ENCODE data around the gene ATP5PO.
"Not testable (repeated sequence)": the region's sequence is repeated elsewhere in the genome, so short reads cannot be mapped to it uniquely, and the experiment has no call there.

ATP5PO gene

DNA sequence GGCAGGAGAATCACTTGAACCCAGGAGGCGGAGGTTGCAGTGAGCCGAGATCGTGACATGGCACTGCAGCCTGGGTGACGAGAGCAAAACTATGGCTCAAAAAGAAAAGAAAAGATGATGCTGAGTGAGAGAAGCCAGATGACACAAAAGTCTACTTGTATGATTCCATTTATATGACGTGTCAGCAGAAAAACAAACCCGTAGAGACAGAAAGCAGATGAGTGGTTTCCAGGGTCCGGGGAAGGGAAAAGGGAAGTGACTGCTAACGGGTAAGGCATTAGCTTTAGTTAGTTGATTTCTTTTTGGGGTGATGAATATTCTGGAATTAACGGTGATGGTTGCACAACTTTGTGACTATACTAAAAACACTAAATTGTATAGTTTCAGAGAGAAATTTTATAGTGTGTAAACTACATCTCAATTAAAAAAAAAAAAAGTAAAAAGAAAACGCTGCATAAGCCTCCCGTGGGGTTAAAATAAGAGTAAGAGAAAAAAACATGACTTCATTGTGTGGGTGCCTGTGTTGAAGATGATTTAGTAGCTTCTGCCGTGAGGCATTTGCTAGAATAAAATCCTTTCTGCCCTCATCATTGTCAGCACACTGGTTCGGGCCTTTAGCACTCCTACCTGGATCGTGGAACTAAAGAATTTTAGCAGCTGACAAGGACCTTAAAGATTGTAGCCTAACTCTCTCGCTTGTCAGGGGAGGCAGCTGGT is 24.7 kb upstream of the ATP5PO start:
- DNase-seq, result no peak

DNA sequence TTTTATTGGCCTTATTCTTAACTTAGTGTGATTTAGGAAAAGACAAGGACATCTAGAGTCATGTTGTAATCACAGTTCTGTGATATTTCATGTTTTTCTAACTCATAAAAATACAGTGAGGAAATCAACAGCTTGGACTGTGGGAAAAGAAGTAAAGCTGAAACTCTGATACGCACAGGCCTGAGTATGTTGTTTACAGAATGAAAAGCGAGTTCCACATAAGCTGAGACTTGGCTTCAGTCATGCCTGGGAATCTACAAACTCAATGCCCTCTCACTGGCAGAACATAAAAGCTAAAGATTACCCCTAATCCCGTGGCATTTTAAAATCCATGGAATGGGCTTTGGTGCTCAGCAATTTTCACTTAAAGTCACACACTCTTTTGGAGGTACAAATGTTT is 23.6 kb upstream of the ATP5PO start:
- no peak for DNase-seq

DNA sequence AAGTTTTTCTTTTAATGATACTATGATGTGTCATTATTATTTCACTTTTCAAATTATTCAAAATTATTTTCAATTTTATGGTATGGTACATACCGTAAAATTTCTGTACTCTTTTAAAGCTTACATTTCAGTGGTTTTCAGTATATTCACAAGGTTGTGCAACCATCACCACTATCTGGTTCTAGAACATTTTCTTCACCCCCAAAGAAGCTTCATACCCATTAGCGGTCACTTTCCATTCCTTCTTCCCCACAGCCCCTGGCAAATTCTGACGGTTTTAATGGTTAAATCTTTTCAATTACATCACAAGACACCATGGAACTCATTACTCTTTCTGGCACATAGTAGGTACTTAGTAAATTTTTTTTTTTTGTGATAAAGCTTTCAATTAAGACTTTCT is 22.8 kb upstream of the ATP5PO start:
- DNase-seq, result no peak

DNA sequence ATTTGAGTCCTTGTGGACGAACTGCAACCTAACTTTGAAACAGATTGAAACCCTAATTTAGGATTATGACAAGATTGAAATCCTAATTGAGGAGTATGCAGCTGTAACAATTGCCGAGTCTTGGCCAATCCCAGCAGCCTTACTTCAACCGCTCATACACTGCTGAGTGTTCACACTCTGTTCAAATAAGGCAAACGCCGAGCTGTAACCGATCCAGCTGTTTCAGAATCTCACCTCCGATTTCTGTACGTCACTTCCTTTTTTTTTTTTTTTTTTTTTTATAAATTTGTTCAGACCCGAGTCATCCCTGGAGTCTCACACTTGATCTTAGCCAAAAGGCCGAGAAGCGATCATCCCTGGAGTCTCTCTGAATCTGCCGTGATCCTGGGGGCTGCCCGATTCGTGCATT is 22.3 kb upstream of the ATP5PO start:
- DNase-seq, result no peak

DNA sequence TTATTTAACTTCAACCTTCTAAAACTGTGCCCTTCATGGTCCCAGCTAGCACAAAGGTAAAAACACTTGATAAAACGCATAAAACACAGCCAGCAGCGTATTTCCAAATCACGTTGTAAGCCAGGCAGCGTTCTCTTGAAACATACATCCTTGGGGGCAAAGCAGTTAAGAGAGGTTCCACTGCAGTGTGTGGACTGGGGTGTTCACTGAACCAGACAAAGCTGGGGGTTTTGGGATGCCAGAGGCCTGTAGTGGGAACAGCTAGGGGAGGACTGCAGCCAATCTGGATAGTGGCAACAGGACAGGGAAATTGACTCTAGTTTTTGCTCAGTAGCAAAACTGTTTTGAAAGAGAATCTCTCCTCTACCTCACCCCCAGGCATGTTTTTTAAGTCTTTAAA is 21.5 kb upstream of the ATP5PO start:
- DNase-seq, result no peak

DNA sequence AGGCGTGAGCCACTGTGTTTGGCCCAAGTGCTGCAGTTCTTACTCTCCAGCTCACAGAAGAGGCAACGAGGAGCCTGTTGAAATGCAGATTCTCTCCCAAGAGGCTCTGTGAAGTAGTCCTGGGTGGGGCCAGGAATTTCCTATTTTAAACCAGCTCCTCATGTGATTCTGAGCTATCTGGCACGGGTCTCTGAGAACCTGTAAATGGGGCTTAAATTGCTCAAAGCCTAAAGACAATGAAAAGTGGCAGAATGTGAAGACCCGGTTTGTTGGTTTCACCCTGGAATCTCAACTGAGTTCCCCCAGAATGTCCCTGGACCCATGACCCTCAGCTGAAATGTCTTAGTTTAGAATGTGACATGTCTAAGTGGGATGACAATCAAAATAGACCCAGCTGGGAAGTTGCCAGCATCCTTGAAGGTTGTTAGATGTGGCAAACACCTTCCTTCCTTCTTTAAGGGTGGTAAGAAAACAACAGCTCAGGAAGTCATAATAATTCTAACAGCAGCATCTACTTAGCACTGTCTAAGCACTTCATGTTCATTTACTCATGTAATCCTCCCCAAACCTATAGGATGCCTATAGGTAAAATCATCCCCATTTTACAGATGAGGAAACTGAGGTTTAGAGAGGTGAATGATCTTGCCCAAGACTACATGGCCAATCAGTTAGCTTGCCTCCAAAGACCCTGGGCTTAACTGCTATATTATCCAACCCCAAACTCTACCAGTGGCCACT is 20.9 kb upstream of the ATP5PO start:
- DNase-seq, result no peak

DNA sequence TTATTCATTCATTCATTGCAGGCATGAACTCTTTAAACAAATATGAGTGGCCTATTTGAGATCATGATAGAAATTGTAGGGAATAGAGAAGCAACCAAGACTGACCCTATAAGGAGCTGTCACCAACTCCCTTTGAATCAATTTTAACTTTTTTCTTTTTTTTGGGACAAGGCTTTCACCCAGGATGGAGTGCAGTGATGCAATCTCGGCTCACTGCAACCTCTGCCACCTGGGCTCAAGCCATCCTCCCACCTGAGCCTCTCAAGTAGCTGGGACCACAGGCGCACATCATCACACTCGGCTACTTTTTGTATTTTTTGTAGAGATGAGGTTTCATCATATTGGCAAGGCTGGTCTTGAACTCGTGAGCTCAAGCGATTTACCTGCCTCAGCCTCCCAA is 17.1 kb upstream of the ATP5PO start:
- no peak for DNase-seq

DNA sequence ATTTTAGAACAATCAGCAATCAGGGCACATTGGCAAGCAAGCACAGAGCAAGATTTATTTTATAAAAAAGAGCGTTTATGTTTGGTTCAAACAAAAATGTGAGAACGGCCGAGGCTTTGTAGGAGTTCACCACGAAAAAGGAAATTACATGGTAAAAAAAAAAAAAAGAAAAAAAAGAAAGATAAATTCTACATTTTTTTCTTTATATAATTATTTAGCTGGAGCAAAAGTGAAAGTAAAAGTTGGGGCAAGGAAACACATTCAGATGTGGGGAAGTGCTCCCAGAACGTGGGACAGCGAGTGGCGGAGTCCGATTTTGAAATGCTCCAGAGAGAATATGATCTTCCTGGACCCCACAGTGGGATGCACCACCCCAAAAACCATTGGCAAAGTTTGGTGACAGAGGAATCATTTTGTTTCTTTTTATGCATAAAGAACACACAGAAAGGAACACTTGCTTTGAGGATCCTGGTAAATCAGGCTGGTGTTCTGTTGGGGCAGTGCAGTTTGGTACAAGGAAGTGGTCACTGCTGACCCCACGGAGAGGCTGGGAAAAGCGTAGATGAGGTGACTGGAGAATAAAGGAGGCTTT is 16.3 kb upstream of the ATP5PO start:
- DNase-seq, result no peak

DNA sequence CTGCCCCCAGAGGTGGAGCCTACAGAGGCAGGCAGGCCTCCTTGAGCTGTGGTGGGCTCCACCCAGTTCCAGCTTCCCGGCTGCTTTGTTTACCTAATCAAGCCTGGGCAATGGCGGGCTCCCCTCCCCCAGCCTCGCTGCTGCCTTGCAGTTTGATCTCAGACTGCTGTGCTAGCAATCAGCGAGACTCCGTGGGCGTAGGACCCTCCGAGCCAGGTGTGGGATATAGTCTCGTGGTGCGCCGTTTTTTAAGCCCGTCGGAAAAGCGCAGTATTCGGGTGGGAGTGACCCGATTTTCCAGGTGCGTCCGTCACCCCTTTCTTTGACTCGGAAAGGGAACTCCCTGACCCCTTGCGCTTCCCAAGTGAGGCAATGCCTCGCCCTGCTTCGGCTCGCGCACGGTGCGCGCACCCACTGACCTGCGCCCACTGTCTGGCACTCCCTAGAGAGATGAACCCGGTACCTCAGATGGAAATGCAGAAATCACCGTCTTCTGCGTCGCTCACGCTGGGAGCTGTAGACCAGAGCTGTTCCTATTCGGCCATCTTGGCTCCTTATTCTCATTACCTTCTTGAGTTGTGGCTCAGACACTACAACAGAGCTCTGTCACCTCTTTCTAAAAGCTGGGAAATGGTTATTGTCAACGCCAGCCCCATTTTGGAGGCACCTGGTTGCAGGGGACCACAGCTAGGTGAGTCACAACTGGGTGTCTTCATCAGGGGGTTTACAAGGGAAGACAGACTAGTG is 15.6 kb upstream of the ATP5PO start:
- not testable (repeated sequence) for DNase-seq

DNA sequence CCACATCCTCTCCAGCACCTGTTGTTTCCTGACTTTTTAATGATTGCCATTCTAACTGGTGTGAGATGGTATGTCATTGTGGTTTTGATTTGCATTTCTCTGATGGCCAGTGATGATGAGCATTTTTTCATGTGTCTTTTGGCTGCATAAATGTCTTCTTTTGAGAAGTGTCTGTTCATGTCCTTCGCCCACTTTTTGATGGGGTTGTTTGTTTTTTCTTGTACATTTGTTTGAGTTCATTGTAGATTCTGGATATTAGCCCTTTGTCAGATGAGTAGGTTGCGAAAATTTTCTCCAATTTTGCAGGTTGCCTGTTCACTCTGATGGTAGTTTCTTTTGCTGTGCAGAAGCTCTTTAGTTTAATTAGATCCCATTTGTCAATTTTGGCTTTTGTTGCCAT is 10.6 kb upstream of the ATP5PO start:
- DNase-seq, result not testable (repeated sequence)

DNA sequence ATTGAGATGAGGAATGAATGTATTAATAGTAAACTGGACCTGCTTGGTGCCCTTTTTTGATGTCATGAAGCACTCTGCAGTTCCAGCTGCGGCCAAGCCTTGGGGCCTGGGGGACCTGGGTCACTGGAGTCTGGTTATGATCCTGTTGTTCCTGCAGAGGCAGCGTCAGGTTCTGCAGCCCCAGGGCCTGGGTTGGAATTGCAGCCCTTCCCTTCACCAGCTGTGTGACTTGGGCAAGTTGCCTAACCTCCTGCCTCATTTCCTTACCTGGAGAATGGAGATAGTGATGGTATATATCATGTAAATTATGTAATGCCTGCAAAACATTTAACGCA is 9.1 kb upstream of the ATP5PO start:
- DNase-seq, result no peak

DNA sequence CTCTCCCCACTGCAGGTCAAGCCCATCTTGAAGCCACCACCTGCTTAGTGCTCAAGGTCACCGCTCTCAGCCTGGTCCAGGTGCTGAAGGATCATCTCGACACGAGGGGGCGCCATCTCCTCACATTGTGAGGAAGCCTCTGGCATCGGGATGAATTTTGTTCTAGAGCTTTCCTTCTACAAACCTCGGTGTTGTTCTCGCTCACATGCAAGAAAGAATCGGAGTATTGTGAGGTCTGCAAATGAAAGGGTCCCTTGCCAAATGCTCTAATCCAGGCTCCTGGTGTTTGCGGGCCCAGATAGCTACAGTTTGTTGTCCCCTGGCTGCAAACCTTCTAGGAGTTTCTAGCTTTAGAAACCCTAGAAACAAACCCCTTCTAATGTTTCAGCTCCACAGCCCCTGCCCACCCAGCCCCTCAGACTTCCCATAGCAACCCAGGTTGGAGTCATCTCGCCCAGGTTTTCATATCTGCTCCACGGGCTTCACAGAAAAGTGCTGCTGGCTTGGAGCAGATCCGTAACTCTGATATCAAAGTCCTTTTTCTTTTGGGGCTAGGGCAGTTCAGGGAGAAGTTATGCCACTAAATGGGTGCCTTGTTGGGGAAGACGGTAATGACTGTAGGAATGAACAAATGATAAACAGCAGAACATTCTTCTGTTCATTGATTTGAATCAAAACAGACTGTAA is 8.6 kb upstream of the ATP5PO start:
- DNase-seq, result peak; percentile 56

DNA sequence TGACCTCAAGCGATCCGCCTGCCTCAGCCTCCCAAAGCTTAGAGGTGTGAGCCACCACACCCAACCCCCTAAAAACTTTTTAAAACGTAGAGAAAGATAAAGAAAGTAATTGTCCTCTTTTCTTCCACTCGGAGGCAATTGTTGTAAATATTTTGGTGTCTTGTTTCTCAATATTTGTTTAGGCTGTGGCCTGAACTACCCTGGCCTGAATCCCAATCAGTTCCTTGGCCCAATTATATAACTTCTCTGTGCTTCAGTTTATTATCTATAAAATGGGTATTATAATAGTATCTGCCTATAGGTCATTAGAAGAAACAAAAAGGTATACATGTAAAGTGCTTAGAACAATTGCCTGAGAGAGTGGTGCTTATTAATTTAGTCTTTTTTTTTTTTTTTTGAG is 1.8 kb upstream of the ATP5PO start:
- no peak for DNase-seq

DNA sequence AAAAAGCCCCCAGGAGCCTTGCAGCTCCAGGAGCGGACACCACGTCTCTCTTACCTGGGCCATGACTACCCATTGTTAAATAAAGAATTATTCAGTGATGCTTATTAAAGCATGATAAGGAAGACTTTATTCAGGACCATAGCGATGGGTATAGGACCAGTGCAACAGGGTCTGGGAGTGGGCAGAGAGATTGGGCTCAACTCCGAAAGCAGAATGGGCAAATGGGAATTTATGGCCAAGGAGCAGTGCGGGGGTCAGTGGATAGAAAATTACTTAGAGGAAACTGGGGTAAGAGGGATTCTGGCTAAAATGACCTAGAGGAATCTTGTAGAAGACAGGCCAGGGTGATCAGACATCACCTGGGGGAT is 580 bp upstream of the ATP5PO start:
- DNase-seq, result no peak

DNA sequence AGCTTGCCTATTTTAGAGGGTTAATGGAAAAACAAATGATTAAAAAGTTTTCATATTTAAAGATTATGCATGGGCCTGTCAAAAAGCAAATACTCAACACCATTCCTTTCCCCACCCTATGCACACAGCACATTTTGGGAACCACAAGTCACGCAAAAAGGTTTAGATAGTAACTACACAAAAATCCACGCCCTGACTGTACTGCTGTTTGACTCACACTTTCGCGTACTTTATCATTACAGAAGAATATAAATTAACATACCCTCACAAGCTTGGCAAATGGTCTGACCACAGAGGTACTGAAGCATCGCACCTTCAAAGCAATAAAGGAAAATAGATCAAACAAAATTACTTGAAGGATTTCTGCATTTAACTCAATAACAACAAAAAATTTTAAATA is 1.4 kb downstream of the ATP5PO start:
- no peak for DNase-seq

DNA sequence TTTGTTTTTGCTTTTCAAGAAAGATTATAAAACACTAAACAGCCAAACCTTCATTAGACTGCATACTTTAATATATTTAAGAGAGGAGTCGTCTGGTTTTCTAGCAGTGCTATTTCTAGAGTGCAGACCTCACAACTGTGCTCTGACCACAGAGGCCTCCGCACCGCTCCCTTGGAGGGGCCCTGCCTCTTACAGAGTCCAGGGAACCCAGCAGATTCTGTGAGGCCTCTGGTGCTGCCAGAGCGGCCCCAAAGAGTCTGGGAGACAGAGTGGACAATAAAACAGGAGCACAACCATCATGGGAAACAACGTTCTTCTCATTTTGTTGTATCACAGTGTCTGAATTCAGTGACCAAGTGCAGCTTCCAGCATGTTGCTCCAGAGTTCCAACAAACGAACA is 5.8 kb downstream of the ATP5PO start:
- DNase-seq, result no peak

DNA sequence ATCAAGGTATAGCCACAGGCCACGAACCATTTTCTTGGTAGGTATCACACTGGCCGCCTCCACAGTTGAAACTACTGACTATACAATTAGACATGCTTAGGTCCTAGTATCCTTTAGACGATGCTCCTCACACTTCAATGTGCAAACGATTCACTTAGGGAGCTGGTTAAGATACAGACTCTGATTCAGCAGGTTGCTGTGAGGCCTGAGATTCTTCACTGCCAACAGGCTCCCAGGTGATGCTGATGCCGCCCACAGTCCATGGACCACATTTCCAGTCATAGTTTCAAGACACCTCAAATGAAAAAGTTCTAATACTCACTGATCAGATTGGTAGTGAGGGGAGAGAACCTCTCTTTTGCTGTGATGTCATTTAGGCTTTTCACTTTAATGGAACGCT is 6.8 kb downstream of the ATP5PO start:
- DNase-seq, result no peak

DNA sequence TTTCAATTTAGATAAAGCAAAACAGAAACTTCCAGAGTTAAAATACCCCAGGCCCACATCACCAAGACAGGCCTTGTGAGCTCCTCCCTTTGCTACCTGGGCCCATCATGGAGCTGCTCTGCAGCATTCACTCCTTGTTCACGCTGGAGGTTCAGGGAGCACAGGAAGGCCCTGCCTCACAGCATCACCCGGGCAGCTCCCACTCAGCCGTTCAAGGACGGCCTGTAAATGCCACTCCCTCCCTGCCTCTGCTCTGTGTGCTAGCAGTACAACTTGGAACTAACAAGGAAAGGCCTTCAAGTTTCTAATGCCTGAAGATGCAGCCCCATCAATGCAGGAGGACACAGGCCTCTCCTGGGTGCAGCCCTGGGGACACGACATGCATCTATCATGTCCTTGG is 11.6 kb downstream of the ATP5PO start:
- DNase-seq, result no peak

DNA sequence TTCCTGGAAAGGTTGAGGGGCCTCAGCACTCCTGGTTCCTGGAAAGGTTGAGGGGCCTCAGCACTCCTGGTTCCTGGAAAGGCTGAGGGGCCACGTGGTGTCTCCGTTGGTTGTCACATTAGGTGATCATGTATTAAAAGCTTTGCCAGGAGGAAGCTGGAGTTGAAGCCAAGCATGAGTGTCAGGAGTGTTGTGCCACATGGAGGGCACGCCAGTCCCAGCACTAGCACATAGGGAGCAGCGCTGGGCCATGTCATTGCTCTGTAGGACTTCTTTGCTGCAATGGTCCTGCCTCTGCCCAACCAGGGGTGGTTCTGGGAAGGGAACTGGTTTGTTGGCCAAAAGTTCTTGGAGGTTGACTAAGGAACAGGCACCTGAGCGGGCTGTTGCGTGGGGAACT is 13.3 kb downstream of the ATP5PO start:
- no peak for DNase-seq

DNA sequence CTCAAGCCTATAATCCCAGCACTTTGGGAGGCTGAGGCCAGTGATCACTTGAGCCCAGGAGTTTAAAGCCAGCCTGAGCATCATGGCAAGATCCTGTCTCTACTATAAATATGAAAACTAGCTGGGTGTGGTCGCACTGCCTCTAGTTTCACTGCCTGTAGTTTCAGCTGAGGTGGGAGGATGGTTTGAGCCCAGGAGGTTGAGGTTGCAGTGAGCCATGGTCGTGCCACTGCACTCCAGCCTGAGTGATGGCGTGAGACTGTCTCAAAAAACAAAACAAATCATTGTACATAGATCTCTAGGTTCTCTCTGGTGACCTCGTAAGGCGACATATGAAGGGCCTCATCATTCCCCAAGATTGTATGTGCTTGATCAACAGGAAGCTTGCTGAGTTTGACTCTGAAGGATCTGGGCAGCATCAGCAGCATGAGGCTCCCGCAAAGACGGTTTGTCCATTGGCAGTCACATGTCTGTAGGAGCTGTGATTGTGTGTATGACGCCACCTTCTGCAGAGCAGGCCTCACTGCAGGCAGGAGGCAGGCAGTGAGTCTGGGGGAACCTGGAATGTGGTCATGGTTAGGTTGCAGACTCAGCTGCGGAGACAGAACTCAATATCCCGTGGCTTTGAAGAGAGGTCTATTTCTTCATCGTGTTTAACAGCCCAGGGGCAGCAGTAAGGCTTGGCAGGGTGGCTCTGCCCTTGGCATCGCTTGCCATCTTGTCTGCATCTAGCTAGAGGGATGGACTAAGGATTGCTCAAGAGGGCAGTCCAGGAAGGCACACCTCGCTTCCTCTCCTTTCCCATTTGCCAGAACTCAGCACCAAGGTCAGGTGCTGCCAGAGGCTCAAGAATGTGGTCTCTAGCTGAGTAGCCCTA is 14.0 kb downstream of the ATP5PO start:
- peak; percentile 52 for DNase-seq

DNA sequence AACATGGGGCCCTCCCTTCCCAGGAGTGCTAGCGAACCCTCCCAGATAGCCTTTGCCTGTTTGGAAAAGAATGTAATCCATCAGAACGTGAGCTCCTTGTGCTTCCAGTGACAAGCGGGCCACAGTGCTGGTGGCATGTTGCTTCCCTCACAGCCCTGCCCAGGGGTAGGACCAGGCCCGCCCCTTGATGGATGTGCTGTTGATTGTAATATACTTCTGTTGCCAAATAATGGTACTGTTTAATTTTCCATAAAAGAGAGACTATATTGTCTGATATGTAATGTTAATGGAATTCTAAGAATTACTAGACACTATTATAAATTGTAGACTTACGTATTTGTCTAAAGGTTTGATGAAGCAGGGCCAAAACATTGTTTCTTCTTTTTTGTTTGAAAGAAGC is 16.4 kb downstream of the ATP5PO start:
- DNase-seq, result no peak

DNA sequence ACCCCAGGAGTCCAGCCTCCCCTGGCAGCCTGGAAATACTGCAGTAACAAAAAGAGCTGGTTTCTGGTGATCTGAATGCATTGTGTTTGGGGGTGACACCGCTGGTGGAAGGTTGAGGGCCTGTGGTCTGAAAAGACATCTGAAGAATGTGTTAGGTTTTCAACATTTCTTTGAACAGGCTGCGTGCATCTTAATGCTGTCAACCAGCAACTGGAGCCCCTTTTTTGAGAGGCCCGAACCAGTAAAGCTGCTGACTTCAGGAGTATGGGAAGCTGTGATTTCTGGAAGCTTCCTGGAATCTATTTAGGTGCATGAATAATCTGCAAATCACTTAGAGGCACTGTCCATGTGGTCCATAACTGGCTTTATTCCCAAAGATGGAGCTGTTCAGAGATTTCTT is 17.0 kb downstream of the ATP5PO start:
- DNase-seq, result no peak
